GM21825 (cell line): ENCODE results near the gene PRKAR1B.

Source experiments
- ATAC-seq: cut with Tn5 transposase; IDR thresholded peaks from one replicate; pipeline ENCODE4 v1.9.1; 2021; ENCODE audit warnings: mild to moderate bottlenecking, moderate library complexity; ENCODE audit not compliant: unreplicated experiment

The PRKAR1B gene

DNA sequence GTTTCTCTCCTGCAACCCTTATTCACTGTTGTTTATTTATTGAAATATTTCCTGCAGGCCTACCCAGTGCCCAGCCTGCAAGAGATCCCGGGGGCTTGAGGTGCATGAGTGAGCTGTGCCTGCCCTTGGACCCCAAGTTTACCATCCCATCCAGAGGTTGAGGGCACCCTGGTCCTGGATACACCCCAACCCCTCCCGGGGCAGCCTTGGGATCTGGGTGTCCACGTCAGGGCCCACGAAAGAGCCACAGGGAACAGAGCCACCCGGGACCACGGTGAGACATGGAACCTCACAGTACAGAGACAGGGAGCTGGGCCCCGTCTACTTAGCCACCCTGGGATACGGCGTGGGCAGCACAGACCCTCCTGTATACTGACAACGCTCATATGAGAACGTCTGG, 178.7 kb downstream of the PRKAR1B start:
- ATAC-seq = no peak

DNA sequence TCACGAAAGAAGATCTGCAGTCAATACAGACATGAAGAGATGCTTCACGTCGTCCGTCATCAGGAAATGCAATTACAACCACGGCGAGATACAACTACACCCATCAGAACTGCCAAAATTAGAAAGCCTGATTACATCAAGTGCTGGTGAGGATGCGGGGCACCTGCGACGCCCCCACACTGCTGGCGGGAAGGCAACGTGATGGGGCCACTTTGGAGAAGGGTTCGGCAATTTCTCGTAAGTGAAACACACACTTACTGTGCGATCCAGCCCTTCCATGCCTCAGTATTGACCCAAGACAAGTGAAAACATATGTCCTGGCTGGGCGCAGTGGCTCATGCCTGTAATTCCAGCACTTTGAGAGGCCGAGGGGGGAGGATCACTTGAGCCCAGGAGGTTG, 181.6 kb downstream of the PRKAR1B start:
- ATAC-seq = no peak

- ATAC-seq = no peak
Measured at GRCh38 chr7:544338-545221, 182.5 kb downstream of the PRKAR1B start.

- ATAC-seq = no peak
Measured at GRCh38 chr7:543501-544337, 183.4 kb downstream of the PRKAR1B start.

DNA sequence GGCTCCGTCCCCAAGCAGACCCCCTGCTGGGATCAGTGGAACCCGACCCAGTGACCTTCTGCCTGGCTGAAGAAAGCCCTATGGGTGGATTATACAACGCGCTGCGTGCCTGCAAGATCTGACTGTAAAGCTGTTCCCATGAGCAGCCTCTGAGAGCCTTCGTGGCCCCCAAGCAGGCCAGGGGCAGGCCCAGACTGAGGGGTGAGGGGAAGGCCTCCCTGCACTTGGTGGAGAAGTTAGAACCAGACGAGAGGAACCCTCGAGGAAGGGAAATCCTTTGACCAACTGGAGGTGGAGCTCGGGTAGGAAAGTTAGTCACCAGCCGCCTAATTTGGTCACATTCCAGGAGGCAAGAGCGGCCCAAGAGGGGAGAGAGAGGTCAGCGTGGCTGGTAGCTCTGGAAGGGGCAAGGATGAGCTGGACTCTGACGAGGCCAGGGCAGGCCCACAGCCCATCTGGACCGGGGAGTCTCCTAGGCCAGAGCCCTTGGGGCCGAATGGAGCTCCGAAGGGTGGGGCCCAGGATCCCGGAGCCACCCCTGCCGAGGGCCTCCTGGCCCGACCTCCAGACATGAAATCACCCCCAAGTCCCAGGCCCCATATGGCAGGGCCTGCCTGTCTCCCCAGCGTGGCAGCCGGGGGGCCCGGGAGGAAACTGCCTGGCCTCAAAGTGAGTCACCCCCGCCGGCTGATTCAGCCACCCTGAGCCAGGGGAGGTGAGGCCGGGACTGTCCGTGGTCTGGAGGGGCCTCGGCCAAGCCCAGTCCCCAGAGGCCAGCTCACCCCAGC, 184.2 kb downstream of the PRKAR1B start:
- no peak for ATAC-seq

DNA sequence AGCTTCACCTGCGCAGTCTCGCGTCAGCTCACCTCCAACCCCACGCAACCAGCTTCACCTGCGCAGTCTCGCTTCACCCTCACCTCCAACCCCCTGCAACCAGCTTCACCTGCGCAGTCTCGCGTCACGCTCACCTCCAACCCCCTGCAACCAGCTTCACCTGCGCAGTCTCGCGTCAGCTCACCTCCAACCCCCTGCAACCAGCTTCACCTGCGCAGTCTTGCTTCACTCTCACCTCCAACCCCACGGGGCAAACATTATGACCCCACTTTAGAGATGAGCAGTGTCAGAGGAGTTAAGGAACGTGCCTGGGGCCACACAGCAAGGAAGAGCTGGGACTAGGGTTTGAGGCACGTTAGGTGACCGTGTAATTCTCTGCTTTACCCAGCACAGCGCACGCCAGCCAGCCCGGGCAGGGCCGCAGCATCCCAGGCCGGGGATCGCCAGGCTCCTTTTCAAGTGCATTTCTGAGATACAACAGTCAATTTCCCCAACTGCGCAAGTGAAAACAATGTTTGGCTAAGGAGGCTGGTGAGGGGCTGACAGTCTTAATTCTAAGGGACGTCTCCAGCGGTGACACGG, 184.9 kb downstream of the PRKAR1B start:
- ATAC-seq = no peak

GRCh38 chr7:541661-542060, 185.4 kb downstream of the PRKAR1B start:
- ATAC-seq = no peak

DNA sequence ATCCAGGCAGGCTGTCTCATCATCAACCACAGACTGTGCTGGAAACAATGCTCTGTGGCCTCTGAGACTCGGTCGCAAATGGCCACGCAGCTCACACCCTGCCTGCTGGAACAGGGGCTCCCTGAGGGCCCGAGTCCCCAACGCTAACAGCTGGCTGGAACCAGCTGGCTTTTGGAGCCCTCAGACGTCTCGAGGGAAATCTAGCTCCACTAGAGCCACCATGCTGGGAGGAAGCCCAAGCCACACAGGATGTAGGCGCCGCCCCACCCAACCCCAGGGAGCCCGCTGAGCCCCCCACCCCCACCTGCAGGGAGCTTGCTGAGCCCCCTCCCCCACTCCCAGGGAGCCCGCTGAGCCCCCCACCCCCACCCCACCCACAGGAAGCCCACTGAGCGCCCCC, 186.1 kb downstream of the PRKAR1B start:
- ATAC-seq = no peak

- no peak for ATAC-seq
Measured at GRCh38 chr7:540579-540978, 186.5 kb downstream of the PRKAR1B start.

GRCh38 chr7:539731-540411, 187.2 kb downstream of the PRKAR1B start:
- no peak for ATAC-seq

GRCh38 chr7:538764-539685, 188.1 kb downstream of the PRKAR1B start:
- ATAC-seq = no peak

GRCh38 chr7:537911-538634, 189.0 kb downstream of the PRKAR1B start:
- no peak for ATAC-seq

DNA sequence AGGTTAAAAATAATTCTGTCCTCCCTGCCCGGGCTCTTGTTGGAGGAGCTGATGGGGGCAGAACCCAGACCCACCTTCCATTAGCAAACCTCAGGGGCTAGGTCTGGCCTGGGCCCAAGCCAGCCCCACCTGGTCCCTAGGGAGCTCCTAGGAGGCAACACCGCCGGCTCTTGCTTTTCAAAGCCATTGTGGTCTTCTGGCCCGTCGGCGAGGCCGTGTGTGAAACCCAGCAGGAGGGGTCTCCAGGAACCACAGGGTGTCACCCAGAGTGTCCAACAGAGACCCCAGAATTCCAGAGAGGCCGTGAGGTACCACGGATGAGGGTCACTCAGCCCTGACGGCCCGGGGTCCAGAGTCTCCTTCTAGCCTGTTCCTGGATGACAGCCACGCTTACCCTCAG, 190.8 kb downstream of the PRKAR1B start:
- ATAC-seq = no peak

DNA sequence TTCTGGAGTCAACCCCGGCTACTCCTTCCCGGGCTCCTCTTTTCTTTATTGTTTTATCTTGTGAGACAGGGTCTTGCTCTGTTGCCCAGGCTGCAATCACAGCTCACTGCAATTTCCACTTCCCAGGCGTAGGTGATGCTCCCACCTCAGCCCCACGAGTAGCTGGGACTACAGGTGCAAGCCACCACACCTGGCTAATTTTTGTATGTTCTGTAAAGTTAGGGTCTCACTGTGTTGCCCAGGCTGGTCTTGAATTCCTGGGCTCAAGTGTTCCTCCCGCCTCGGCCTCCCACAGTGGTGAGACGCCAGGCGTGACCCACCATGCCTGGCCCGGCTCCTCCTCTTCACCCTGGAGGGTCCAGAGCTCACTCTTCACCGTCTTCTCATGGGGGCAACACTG, 192.1 kb downstream of the PRKAR1B start:
- no peak for ATAC-seq

DNA sequence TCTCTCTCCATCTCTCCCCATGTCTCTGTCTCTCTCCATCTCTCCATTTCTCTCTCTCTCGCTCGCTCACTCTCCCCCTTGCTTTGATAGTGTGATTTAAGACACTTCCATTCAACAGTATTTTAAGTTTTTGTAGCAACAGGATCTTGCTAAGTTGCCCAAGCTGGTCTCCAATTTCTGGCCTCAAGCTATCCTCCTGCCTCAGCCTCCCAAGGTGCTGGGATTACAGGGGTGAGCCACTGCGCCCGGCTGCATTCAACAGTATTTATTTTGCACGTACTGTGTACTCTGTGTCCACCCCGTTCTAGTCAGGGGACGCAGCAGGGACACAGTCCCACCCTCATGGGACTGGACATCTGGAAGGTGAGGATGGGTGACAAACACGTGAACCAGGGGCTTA, 193.0 kb downstream of the PRKAR1B start:
- ATAC-seq = no peak

DNA sequence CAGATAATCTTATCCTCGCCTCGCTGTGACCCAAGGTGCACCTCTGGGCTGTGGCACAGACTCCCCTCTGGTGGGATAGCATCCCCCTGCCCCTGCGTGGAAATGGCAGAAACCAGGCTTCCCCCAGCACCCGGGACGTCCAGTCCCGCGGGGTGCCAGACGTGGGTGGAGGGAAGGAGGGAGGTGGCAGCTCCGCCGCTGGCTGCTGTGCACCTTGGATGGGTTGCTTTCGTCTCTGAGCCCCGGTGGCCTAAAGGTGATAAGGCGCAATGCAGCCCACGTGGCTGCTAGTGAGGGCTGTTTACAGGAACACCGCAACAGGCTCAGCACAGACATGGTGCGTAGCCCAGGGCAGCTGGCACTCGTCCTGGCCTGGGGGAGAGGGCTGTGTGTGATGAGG, 193.8 kb downstream of the PRKAR1B start:
- ATAC-seq = no peak

DNA sequence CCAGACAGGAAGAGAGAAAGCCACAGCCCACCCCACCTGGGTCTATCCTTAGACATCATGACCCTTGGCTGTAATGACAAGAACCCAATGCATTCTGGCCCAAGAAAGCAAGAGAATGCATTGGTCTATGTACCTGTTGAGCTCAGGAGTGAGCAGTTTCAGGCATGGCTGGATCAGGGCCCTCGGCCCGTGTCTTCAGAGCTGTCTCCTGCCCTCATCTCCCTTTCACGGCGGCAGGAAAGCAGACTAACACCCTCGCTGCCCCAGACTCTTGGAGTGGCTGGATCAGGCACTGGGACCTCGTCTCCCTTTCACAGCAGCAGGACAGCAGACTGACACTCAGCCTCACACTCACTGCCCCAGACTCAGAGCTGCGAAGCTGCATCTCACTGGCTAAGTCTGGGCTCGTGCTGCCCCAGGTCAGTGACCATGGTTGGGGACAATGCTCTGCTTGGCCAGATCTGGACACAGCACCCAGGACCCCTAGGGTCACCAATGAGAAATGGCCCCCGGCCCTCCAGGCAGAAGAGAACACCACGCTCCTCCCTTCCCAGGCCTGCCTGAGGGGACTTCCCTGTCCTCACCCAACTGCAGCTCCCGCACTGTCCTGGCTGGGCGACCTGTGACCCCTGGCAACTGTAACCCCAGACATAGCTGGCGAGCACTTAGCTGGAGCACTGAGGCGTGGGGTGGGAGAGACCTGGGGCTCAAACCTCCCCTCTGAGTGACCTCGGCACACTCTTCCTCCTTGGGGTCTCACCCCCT, 194.5 kb downstream of the PRKAR1B start:
- no peak for ATAC-seq

GRCh38 chr7:531777-532176, 195.3 kb downstream of the PRKAR1B start:
- no peak for ATAC-seq
